ENCODE data around the gene LRRC74B.
"Not testable (repeated sequence)": the region's sequence is repeated elsewhere in the genome, so short reads cannot be mapped to it uniquely, and the experiment has no call there.

LRRC74B gene

DNA sequence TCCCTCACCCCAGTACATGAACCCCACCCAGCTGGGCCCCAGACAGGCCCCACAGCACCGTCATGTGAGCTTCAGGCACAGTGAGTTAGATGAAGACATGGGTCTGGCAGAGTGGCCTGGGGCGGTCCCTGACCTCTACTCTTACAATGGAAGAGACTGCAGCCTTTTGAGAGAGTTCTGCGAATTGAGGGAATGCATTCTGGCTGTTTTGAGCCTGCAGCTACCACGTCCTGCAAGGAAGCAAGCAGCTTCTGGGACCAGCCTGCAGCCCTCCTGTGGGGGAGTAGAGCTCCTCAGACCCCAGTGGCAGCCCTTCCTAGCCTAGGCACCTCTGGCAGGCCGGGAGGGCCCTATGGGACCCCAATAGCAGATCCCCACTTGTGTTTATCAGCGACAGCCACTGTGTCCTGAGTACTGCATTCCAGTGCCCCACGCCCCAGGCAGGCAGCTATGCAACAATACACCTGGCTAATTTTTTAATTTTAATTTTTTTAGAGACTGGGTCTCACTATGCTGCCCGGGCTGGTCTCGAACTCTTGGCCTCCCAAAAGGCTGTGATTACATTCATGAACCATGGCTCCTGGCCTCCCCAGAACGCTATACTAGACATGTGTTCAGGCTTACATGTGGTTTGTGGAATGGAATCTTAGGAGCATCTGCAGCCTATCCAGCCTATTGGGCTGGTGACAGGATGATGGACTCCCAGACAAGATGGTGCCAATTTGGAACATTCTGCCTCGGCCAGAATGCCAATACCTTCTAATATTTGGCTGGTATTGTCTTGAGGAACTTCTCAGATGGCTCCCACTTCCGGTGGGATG lies 12.7 kb upstream of the LRRC74B start:
- no peak overlapping the region for H3K4me3 ChIP-seq (ENCODE audit: low read length in 2 of 2)
- peaks cover 5% of the 10 kb centered on the region in 2 donors for H3K27me3 ChIP-seq (ENCODE audit: control insufficient read depth in 2 of 2, insufficient read depth in 2 of 2, low read length in 2 of 2)
- H3K4me1 ChIP-seq (ENCODE audit: control insufficient read depth in 2 of 2, insufficient read depth in 2 of 2, low read length in 2 of 2) = peaks cover 0 to 7% of the 10 kb centered on the region in 2 donors
- no peaks in the 10 kb centered on the region for H3K9me3 ChIP-seq (ENCODE audit: control insufficient read depth in 2 of 2, low read length in 2 of 2)
- H3K27ac ChIP-seq (ENCODE audit: low read depth in 2 of 2, low read length in 2 of 2) = no peak overlapping the region
- no peaks in the 10 kb centered on the region for H3K36me3 ChIP-seq (ENCODE audit: control insufficient read depth in 2 of 2, insufficient read depth in 2 of 2, low read length in 2 of 2)
- no peak overlapping the region for H3K9ac ChIP-seq (ENCODE audit: low read depth in 1 of 2, low read length in 2 of 2)

DNA sequence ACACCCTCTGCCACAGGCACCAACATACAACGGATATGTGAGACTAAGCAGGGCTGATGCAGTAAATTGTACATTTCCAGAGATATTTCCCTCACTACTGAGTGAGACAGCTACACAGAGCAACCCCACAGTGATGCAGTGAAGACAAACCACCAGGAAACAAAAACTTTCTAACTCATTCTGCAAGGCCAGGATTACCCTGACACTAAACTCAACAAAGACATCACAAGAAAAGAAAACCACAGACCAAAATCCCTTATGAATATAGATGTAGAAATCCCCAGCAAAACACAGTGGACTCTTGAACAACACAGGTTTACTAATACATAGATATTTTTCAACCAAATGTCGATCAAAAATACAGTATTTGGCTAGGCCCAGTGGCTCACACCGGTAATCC lies 11.9 kb upstream of the LRRC74B start:
- Histone ChIP-seq H3K9me3 (ENCODE audit: control insufficient read depth in 2 of 2, low read length in 2 of 2) (no peaks in the 10 kb centered on the region), H3K4me3 (ENCODE audit: low read length in 2 of 2) (no peak overlapping the region), H3K9ac (ENCODE audit: low read depth in 1 of 2, low read length in 2 of 2) (no peak overlapping the region), H3K4me1 (ENCODE audit: control insufficient read depth in 2 of 2, insufficient read depth in 2 of 2, low read length in 2 of 2) (peaks cover 0 to 7% of the 10 kb centered on the region in 2 donors), H3K27ac (ENCODE audit: low read depth in 2 of 2, low read length in 2 of 2) (no peak overlapping the region), H3K27me3 (ENCODE audit: control insufficient read depth in 2 of 2, insufficient read depth in 2 of 2, low read length in 2 of 2) (peaks cover 5% of the 10 kb centered on the region in 2 donors), H3K36me3 (ENCODE audit: control insufficient read depth in 2 of 2, insufficient read depth in 2 of 2, low read length in 2 of 2) (no peaks in the 10 kb centered on the region)

DNA sequence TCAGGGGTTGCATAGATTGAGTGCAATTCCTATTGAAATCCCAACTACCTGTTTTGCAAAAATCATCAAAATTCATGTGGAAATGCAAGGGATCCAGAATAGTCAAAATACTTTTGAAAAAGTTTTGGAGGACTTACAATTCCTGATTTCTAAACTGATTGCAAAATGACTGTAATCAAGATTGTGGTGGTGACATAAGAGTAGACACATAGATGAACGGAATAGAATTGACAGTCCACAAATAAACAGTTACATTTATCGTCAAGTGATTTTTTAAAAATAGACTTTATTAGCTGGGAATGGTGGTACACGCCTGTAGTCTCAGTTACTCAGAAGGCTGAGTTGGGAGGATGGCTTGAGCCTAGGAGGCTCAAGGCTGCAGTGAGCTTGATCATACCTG lies 10.8 kb upstream of the LRRC74B start:
- Histone ChIP-seq H3K27ac (ENCODE audit: low read depth in 2 of 2, low read length in 2 of 2) (no peak overlapping the region), H3K4me3 (ENCODE audit: low read length in 2 of 2) (no peak overlapping the region), H3K27me3 (ENCODE audit: control insufficient read depth in 2 of 2, insufficient read depth in 2 of 2, low read length in 2 of 2) (peaks cover 5% of the 10 kb centered on the region in 2 donors), H3K4me1 (ENCODE audit: control insufficient read depth in 2 of 2, insufficient read depth in 2 of 2, low read length in 2 of 2) (peaks cover 0 to 7% of the 10 kb centered on the region in 2 donors), H3K36me3 (ENCODE audit: control insufficient read depth in 2 of 2, insufficient read depth in 2 of 2, low read length in 2 of 2) (no peaks in the 10 kb centered on the region), H3K9ac (ENCODE audit: low read depth in 1 of 2, low read length in 2 of 2) (no peak overlapping the region), H3K9me3 (ENCODE audit: control insufficient read depth in 2 of 2, low read length in 2 of 2) (no peaks in the 10 kb centered on the region)

DNA sequence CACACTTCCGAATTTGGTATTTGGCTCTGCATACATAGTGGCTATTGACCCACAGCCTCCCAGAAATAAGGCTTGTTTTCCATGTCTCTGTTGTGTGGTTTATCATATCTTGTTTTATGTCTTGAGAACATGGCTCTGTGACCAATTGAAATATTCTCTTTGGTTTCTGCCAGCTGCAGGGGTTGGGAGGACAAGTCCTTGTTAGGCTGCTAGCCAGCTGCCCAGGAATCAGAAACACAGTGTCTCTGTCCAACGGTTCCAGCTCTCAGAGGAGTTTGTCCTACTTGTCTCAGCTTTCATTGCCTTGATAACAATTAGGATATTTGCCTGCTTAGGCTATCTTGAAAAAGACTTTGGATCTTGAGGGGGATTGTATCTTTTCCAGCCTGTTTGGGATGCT lies 7.3 kb upstream of the LRRC74B start:
- Histone ChIP-seq H3K4me1 (ENCODE audit: control insufficient read depth in 2 of 2, insufficient read depth in 2 of 2, low read length in 2 of 2) (peaks cover 0 to under 1% of the 10 kb centered on the region in 2 donors), H3K36me3 (ENCODE audit: control insufficient read depth in 2 of 2, insufficient read depth in 2 of 2, low read length in 2 of 2) (no peaks in the 10 kb centered on the region), H3K9me3 (ENCODE audit: control insufficient read depth in 2 of 2, low read length in 2 of 2) (no peaks in the 10 kb centered on the region), H3K27ac (ENCODE audit: low read depth in 2 of 2, low read length in 2 of 2) (no peak overlapping the region), H3K4me3 (ENCODE audit: low read length in 2 of 2) (no peak overlapping the region), H3K9ac (ENCODE audit: low read depth in 1 of 2, low read length in 2 of 2) (no peak overlapping the region), H3K27me3 (ENCODE audit: control insufficient read depth in 2 of 2, insufficient read depth in 2 of 2, low read length in 2 of 2) (no peaks in the 10 kb centered on the region)

DNA sequence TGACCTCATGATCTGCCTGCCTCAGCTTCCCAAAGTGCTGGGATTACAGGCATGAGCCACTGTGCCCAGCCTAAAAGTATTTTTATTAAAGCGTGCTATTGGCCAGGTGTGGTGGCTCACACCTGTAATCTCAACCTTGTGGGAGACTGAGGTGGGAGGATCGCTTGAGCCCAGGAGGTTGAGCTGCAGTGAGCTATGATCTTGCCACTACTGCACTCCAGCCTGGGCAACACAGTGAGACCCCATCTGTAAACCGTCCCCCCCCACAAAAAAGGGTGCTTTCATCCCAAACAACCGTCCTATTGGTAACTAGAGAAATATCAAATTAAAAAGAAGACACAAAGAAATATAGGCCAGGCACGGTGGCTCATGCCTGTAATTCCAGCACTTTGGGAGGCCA lies 6.6 kb upstream of the LRRC74B start:
- not testable (repeated sequence) for H3K27ac ChIP-seq (ENCODE audit: low read depth in 2 of 2, low read length in 2 of 2); H3K4me3 ChIP-seq (ENCODE audit: low read length in 2 of 2); H3K36me3 ChIP-seq (ENCODE audit: control insufficient read depth in 2 of 2, insufficient read depth in 2 of 2, low read length in 2 of 2)

DNA sequence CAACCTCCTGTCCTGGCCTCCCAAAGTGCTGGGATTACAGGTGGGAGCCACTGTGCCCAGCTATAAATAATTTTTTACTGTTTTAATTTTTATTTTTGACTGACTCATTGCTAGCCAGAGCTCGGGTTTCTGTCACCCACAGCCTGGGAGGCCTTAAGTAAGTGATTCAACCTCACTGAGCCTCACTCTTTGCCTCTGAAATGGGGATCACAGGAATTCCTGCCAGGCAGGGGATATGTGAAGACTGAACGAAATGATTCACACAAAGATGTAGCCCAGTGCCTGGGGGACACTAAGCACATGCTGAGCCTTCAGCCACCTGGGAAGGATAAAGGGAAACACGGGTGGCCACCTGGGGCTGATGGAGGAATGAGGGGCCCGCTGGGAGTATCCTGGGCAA lies 3.8 kb upstream of the LRRC74B start:
- Histone ChIP-seq H3K27ac (ENCODE audit: low read depth in 2 of 2, low read length in 2 of 2) (no peak overlapping the region), H3K36me3 (ENCODE audit: control insufficient read depth in 2 of 2, insufficient read depth in 2 of 2, low read length in 2 of 2) (no peaks in the 10 kb centered on the region), H3K27me3 (ENCODE audit: control insufficient read depth in 2 of 2, insufficient read depth in 2 of 2, low read length in 2 of 2) (peaks cover 2 to 4% of the 10 kb centered on the region in 2 donors), H3K9me3 (ENCODE audit: control insufficient read depth in 2 of 2, low read length in 2 of 2) (no peaks in the 10 kb centered on the region), H3K9ac (ENCODE audit: low read depth in 1 of 2, low read length in 2 of 2) (no peak overlapping the region), H3K4me1 (ENCODE audit: control insufficient read depth in 2 of 2, insufficient read depth in 2 of 2, low read length in 2 of 2) (peaks cover 8 to 14% of the 10 kb centered on the region in 2 donors), H3K4me3 (ENCODE audit: low read length in 2 of 2) (no peak overlapping the region)

More for the DNA sequence above, 6.6 kb upstream of the LRRC74B start:
- not testable (repeated sequence) for H3K27me3 ChIP-seq (ENCODE audit: control insufficient read depth in 2 of 2, insufficient read depth in 2 of 2, low read length in 2 of 2); H3K4me1 ChIP-seq (ENCODE audit: control insufficient read depth in 2 of 2, insufficient read depth in 2 of 2, low read length in 2 of 2); H3K9ac ChIP-seq (ENCODE audit: low read depth in 1 of 2, low read length in 2 of 2); H3K9me3 ChIP-seq (ENCODE audit: control insufficient read depth in 2 of 2, low read length in 2 of 2)

DNA sequence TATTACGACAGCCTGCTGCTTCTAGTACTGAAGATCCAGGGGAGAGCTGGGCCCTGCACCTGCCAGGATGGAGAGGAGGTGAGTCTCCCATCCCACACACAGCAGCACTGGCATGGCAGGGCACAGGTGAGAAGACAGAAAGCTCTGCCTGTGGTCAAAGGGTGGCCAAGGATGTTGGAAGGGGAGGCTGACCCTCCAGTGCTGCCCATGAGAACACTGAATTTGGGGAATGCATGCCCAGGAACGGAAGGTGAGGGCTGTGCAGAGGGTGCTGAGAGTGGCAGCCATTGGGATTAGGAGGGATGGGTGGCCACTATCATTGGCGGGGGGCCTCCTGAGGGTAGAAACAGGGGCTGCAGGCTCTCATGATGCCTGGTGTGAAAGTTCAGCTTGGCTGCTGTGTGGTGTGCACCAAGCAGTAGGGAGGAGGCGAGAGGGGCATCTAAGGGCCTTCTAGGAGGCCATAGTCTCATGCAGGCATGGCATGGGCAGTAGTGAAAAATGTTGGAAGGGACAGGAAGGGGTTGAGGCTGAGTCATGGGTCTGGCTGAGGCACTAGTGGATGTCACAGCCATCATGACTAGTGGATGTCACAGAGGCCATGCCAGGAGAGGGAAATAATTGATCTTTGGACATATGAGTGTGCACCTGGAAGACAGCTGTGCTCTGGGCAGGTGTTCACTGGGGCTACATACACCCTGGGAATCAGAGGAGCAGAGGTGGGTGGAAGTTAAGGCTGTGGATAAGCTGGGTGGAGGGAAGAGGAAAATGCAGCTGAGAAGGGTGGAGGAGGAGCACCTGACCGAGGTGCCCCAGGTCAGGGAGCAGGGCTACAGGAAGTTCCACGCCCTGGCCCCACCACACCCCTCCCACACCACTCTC lies 2.5 kb upstream of the LRRC74B start:
- H3K4me3 ChIP-seq (ENCODE audit: low read length in 2 of 2) = no peak overlapping the region
- H3K27ac ChIP-seq (ENCODE audit: low read depth in 2 of 2, low read length in 2 of 2) = no peak overlapping the region
- H3K36me3 ChIP-seq (ENCODE audit: control insufficient read depth in 2 of 2, insufficient read depth in 2 of 2, low read length in 2 of 2) = no peaks in the 10 kb centered on the region
- peaks cover 2 to 4% of the 10 kb centered on the region in 2 donors for H3K27me3 ChIP-seq (ENCODE audit: control insufficient read depth in 2 of 2, insufficient read depth in 2 of 2, low read length in 2 of 2)
- H3K9ac ChIP-seq (ENCODE audit: low read depth in 1 of 2, low read length in 2 of 2) = no peak overlapping the region
- H3K4me1 ChIP-seq (ENCODE audit: control insufficient read depth in 2 of 2, insufficient read depth in 2 of 2, low read length in 2 of 2) = peaks cover 8 to 14% of the 10 kb centered on the region in 2 donors
- no peaks in the 10 kb centered on the region for H3K9me3 ChIP-seq (ENCODE audit: control insufficient read depth in 2 of 2, low read length in 2 of 2)

DNA sequence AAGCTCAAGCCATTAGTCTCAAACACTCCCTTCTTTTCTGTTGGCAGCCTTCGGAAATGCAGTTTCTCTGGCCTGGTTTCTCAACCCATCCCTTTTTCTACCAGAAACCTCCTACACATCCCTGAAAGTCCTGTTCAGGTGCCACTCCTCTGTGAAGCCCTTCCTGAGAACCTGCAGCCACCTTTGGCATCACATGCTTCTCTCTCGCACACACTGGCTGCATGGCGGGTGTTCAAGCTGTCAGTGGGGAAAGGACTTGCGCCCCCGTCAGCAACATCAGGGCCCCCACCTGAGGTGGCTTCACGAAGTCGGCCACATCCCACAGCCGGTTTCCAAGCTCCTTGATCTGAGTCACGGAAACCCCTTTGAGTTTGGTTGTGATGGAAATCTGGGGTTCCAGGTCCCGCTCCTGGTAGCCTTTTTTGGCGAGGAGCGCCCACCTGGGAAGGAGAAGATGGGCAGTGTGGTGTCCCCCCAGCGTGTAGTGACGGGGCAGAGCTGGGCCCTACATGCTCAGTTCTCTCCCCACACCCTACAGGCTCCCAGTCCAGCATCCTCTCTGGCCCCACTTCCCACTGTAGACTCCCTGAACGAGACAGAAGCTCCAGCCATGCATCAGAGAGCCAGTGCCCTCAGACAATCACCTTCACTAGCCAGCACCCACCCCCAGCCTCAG lies 1.7 kb upstream of the LRRC74B start:
- H3K9me3 ChIP-seq (ENCODE audit: control insufficient read depth in 2 of 2, low read length in 2 of 2) = no peaks in the 10 kb centered on the region
- H3K36me3 ChIP-seq (ENCODE audit: control insufficient read depth in 2 of 2, insufficient read depth in 2 of 2, low read length in 2 of 2) = no peaks in the 10 kb centered on the region
- H3K4me3 ChIP-seq (ENCODE audit: low read length in 2 of 2) = no peak overlapping the region
- H3K27me3 ChIP-seq (ENCODE audit: control insufficient read depth in 2 of 2, insufficient read depth in 2 of 2, low read length in 2 of 2) = peaks cover 2 to 4% of the 10 kb centered on the region in 2 donors
- no peak overlapping the region for H3K27ac ChIP-seq (ENCODE audit: low read depth in 2 of 2, low read length in 2 of 2)
- H3K9ac ChIP-seq (ENCODE audit: low read depth in 1 of 2, low read length in 2 of 2) = no peak overlapping the region
- peaks cover 8 to 14% of the 10 kb centered on the region in 2 donors for H3K4me1 ChIP-seq (ENCODE audit: control insufficient read depth in 2 of 2, insufficient read depth in 2 of 2, low read length in 2 of 2)

DNA sequence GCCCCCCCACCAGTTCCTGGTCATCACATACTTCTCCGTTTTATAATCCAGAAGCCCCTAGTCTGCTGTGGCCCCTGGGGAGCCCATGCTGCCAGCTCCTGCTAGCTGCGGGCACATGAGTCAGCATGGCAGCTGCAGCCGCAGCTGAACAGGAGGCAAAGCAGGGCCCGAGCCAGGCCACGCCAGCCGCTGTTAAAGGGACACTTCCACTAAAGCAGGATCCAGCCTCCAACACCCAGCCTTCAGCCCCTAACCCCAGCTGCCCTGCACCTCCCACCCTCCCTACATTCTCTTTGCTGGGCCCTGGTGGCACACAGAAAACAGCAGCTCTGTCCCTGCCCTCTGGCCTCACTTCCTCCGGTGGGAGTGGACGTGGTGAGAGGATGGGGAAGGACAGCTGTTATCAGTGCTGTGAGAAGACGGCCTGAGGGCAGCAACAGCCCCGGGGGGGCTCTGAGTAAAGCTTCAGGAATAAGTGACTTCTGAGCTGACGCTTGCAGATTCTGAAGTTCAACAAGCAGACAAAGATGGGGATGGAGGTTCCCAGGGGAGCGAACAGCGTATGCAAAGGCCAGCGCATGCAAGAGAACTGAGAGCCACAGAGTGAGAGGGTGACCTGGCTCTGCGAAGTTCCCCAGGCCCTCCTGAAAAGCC lies 688 bp upstream of the LRRC74B start:
- Histone ChIP-seq H3K4me3 (ENCODE audit: low read length in 2 of 2) (peak overlapping the region; percentile 48 to 64), H3K36me3 (ENCODE audit: control insufficient read depth in 2 of 2, insufficient read depth in 2 of 2, low read length in 2 of 2) (no peaks in the 10 kb centered on the region), H3K4me1 (ENCODE audit: control insufficient read depth in 2 of 2, insufficient read depth in 2 of 2, low read length in 2 of 2) (peaks cover 8 to 14% of the 10 kb centered on the region in 2 donors), H3K9ac (ENCODE audit: low read depth in 1 of 2, low read length in 2 of 2) (no peak overlapping the region), H3K27ac (ENCODE audit: low read depth in 2 of 2, low read length in 2 of 2) (no peak overlapping the region), H3K27me3 (ENCODE audit: control insufficient read depth in 2 of 2, insufficient read depth in 2 of 2, low read length in 2 of 2) (peaks cover 2 to 4% of the 10 kb centered on the region in 2 donors), H3K9me3 (ENCODE audit: control insufficient read depth in 2 of 2, low read length in 2 of 2) (no peaks in the 10 kb centered on the region)
